ENCODE results near the gene MAST3. TPM values are rescaled to one million over a fixed set of nuclear protein-coding genes. Genes with fewer than 3 reads are reported as not detected.

MAST3 gene
- 3.8 and 6.0 TPM in 2 replicates for total RNA-seq

DNA sequence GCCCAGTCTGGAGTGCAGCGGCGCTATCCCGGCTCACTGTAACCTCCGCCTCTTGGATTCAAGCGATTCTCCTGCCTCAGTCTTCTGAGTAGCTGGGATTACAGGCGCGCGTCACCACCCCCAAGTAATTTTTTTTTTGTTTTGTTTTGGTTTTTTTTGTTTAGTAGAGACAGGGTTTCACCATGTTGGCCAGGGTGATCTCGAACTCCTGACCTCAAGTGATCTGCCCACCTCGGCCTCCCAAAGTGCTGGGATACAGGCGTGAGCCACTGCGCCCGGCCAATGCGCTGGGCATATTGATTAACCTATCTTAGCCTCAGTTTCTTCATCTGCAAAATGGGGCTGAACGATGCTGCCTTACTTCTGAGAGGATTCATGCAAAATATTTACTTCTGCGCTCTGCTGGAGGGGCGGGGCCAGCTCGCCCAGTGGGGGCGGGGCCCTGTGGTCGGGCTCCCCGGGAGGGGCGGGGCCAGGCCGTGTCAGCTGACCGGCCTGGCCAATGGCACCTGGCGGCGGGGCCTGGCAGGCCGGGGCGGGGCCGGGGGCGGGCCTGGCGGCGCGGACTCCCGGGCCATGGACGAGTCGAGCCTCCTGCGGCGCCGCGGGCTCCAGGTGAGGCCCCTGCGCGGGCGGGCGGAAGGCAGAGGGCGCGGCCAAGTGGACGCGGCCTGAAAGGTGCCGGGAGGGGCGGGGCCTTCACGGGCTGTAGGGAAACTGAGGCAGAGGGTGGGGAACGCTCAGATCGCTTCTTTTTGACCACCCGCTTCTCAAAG is at the start of gene MAST3:
Gene MAST3, plus strand, starts transcription at position 562 of the 776 bp plus-strand sequence. Its CDS starts 15 bp downstream, at position 577.

DNA sequence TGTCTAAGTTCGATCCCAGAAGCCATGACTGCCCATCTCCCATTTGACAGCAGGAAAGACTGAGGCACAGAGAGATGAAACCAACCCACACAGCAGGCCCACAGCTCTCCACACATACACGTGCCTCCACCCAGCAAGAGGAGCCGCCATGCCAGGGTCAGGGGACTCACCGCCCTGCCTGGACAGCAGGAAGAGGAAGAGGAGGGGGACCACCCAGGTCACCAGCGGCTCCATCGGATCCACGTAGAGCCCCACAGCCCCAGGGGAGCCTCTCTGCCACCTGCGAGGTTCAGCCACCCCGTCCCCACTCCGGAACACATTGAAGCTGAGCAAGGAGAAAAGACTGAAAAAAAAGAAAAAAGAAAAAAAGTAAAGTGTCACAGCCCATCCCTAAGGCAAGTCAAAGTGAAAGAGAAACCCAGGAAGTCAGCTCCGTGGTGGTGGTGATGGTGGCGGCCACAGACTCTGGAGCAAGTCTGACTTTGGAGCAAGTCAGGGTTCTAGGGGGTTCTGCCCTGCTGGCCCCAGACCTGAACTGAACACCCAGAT is 10.9 kb upstream of the MAST3 start, which contains the start of gene IL12RB1:
Gene IL12RB1, minus strand, starts transcription at position 345 of the 549 bp plus-strand sequence. Its CDS starts 111 bp downstream, at position 234.

DNA sequence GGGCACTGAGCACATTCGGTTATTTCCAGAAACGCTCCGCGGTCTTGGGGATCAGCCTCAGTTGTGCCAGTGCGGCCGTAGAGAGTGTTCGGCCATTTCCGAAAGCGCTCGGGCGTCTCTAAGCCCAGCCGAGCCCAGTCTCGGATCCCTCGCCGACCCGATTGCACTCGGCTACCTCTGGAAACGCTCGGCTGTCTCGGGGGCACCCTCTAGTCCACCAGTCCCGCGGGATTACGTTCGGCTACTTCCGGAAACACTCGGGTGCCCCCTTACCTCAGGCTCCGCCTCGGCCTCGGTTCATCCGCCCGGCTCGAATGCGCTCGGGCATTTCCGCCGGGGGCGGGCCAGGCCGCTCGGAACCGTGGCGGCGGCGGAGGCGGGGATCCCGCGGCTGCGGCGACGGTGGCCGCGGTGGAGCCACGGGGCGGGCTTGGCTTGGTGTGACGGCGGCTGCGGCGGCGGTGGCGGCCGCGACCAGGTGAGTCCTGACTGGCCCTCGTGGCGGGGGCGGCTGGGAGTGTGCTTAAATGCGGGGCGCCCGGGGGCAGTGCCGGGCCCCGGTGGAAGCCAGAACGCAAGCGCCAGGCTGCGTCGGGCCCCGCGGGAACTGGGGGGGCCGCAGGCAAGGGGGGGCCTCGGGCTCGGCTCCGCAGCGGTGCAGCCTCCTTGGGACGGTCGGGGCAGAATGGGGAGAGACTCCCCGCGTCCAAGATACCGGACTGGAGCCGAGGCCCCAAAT is 55.4 kb downstream of the MAST3 start, which contains the start of gene PIK3R2:
Gene PIK3R2, plus strand, starts transcription at position 347 of the 739 bp plus-strand sequence. CDS start 2,717 bp downstream, outside the sequence.

DNA sequence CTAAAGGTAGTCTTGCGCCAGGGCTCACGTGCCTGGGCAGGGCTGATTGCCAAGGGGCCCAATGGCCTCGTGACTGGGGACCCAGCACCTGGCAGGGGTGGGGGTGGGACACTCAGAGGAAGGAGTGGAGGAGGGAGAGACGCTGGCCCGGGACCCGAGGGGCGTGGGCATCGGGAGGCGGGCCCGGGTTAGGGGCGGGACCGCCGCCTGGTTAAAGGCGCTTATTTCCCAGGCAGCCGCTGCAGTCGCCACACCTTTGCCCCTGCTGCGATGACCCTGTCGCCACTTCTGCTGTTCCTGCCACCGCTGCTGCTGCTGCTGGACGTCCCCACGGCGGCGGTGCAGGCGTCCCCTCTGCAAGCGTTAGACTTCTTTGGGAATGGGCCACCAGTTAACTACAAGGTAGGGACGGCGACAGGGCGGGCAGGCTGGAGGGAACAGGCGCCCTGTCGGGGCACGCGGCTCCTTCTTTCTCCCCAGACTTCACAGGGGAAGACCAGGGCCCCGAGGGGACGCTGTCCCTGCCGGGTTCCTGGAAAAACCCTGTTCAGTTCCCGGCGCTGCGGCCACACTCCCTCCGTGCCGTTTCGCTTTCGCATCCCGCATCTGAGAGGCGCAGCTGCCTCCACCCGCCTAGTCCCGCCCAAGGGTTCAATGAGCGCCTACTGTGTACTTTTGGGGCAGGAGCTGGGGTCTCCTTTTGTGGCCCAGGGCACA is 76.2 kb downstream of the MAST3 start, which contains the start of gene IFI30:
Gene IFI30, plus strand, starts transcription at position 242 of the 717 bp plus-strand sequence. Its CDS starts 29 bp downstream, at position 271.

DNA sequence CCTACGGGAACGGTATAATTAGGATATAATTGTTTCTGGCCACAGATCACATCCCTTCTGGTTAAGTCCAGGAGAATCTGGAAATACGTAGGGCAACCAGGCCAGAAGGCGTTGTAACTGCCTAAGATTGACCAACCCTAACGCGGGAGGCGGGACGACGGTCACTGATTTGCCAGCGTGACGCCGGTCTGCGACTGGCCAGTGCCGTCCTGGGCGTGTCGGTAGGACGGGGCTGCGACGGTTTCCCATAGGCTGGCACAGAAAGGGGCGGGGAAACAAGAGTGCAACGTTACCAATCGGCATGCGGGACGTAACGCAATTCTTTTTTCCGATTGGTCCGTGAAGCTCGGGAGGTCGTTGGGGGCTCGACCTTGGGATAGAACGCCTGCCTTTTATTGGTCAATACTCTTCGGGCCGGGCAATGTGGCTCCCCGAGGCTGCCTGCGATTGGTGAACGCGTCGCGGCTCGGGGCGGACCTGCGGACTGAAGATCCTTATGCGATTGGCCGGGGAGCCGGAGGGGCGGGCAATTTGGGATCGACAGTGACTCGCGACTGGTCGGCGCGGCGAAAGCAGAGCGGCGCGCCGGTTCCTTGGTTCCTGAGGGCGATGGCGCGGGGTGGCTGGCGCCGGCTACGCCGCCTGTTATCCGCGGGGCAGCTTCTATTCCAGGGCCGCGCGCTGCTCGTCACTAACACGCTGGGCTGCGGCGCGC is 95.3 kb downstream of the MAST3 start, which contains the start of gene MPV17L2:
Gene MPV17L2, plus strand, starts transcription at position 546 of the 715 bp plus-strand sequence. Its CDS starts 64 bp downstream, at position 610.

Other genes with a start within 250 kb of the MAST3 start
- gene JAK3, start 249.8 kb upstream of the MAST3 start, total RNA-seq = 0.58 and 2.6 TPM in 2 replicates
- gene RPL18A, start 237.9 kb upstream of the MAST3 start, total RNA-seq = 1,057 and 1,473 TPM in 2 replicates
- gene SLC5A5, start 225.8 kb upstream of the MAST3 start, total RNA-seq = 0.33 TPM in 1 of 2 replicates, not detected in the other
- 35.4 and 44.2 TPM in 2 replicates for gene CCDC124, start 164.8 kb upstream of the MAST3 start, total RNA-seq
- 0.15 and 0.50 TPM in 2 replicates for gene KCNN1, start 130.7 kb upstream of the MAST3 start, total RNA-seq
- gene ARRDC2, start 89.6 kb upstream of the MAST3 start, total RNA-seq = 7.1 and 7.3 TPM in 2 replicates
- gene IL12RB1, start 10.8 kb upstream of the MAST3 start, total RNA-seq = 0.15 and 0.33 TPM in 2 replicates
- 21.5 and 50.6 TPM in 2 replicates for gene PIK3R2, start 55.4 kb downstream of the MAST3 start, total RNA-seq
- gene IFI30, start 76.0 kb downstream of the MAST3 start, total RNA-seq = 17.2 and 23.0 TPM in 2 replicates
- gene MPV17L2, start 95.4 kb downstream of the MAST3 start, total RNA-seq = 6.7 and 9.3 TPM in 2 replicates
- 2.0 and 5.5 TPM in 2 replicates for gene RAB3A, start 106.3 kb downstream of the MAST3 start, total RNA-seq
- gene PDE4C, start 128.7 kb downstream of the MAST3 start, total RNA-seq = 0.87 and 6.0 TPM in 2 replicates
- gene IQCN, start 176.7 kb downstream of the MAST3 start, total RNA-seq = 1.8 and 1.9 TPM in 2 replicates
- 156 and 224 TPM in 2 replicates for gene JUND, start 183.8 kb downstream of the MAST3 start, total RNA-seq
- gene LSM4, start 225.3 kb downstream of the MAST3 start, total RNA-seq = 131 and 245 TPM in 2 replicates
- 39.9 and 82.7 TPM in 2 replicates for gene PGPEP1, start 242.8 kb downstream of the MAST3 start, total RNA-seq

Data from smooth muscle cell of trachea (primary cell).